ENCODE data around the gene FCN3. TPM values are rescaled to one million over a fixed set of nuclear protein-coding genes. Genes with fewer than 3 reads are reported as not detected.

FCN3 gene
- total RNA-seq, 2 experiments from 2014 or later = not detected

GRCh38 chr1:27348861-27349783, 25.5 kb downstream of the FCN3 start:
- Mint-ChIP-seq H3K27ac (no peak overlapping the region), H3K4me1 (peaks cover 7% of the 10 kb centered on the region), H3K9me3 (no peaks in the 10 kb centered on the region), H3K36me3 (peaks cover 3% of the 10 kb centered on the region), H3K27me3 (no peaks in the 10 kb centered on the region), H3K4me3 (peak overlapping the region; percentile 64)
- peak; percentile 56 for DNase-seq

- no peaks in the 10 kb centered on the region for H3K9me3 Mint-ChIP-seq
- H3K4me3 Mint-ChIP-seq = no peak overlapping the region
- H3K36me3 Mint-ChIP-seq = peaks cover 3% of the 10 kb centered on the region
- peaks cover 16% of the 10 kb centered on the region for H3K4me1 Mint-ChIP-seq
- H3K27me3 Mint-ChIP-seq = no peaks in the 10 kb centered on the region
- H3K27ac Mint-ChIP-seq = no peak overlapping the region
- no peak for DNase-seq
These were observed 27.5 kb downstream of the FCN3 start for GRCh38 chr1:27346991-27347624.

DNA sequence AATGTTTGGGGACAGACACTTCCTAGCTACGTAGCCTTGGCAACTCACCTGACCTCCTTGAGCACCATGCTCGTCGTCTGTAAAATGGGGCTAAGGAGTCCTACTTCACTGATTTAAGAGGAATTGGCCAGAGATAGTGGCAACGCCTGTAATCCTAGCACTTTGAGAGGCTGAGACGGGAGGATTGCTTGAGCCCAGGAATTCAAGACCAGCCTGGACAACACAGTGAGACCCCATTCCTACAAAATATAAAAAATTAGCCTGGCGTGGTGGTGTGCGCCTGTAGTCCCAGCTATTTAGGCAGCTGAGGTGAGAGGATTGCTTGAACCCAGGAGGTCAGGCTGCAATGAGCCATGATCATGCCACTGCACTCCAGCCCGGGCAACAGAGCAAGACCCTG, 28.3 kb downstream of the FCN3 start:
- Mint-ChIP-seq H3K4me3 (no peak overlapping the region), H3K36me3 (peaks cover 3% of the 10 kb centered on the region), H3K27me3 (no peaks in the 10 kb centered on the region), H3K9me3 (no peaks in the 10 kb centered on the region), H3K4me1 (peaks cover 21% of the 10 kb centered on the region), H3K27ac (no peak overlapping the region)
- no peak for DNase-seq

GRCh38 chr1:27345272-27345671, 29.4 kb downstream of the FCN3 start:
- no peak for DNase-seq
- no peak overlapping the region for H3K4me3 Mint-ChIP-seq
- H3K27ac Mint-ChIP-seq = no peak overlapping the region
- H3K4me1 Mint-ChIP-seq = peaks cover 30% of the 10 kb centered on the region
- no peaks in the 10 kb centered on the region for H3K27me3 Mint-ChIP-seq
- H3K9me3 Mint-ChIP-seq = no peaks in the 10 kb centered on the region
- peaks cover 3% of the 10 kb centered on the region for H3K36me3 Mint-ChIP-seq

- Mint-ChIP-seq H3K36me3 (peaks cover 6% of the 10 kb centered on the region), H3K27ac (peak overlapping the region; percentile 71), H3K4me1 (peaks cover 36% of the 10 kb centered on the region), H3K9me3 (no peaks in the 10 kb centered on the region), H3K4me3 (peak overlapping the region; percentile 78), H3K27me3 (no peaks in the 10 kb centered on the region)
- DNase-seq = no peak
These were observed 31.0 kb downstream of the FCN3 start for GRCh38 chr1:27343639-27344025.

GRCh38 chr1:27342778-27343638, 31.6 kb downstream of the FCN3 start:
- Mint-ChIP-seq H3K4me1 (peaks cover 36% of the 10 kb centered on the region), H3K27me3 (no peaks in the 10 kb centered on the region), H3K9me3 (no peaks in the 10 kb centered on the region), H3K27ac (peak overlapping the region; percentile 71), H3K36me3 (peaks cover 6% of the 10 kb centered on the region), H3K4me3 (peak overlapping the region; percentile 78)
- peak; percentile 68 for DNase-seq

GRCh38 chr1:27342391-27342777, 32.2 kb downstream of the FCN3 start:
- Mint-ChIP-seq H3K36me3 (peaks cover 6% of the 10 kb centered on the region), H3K4me1 (peaks cover 36% of the 10 kb centered on the region)

DNA sequence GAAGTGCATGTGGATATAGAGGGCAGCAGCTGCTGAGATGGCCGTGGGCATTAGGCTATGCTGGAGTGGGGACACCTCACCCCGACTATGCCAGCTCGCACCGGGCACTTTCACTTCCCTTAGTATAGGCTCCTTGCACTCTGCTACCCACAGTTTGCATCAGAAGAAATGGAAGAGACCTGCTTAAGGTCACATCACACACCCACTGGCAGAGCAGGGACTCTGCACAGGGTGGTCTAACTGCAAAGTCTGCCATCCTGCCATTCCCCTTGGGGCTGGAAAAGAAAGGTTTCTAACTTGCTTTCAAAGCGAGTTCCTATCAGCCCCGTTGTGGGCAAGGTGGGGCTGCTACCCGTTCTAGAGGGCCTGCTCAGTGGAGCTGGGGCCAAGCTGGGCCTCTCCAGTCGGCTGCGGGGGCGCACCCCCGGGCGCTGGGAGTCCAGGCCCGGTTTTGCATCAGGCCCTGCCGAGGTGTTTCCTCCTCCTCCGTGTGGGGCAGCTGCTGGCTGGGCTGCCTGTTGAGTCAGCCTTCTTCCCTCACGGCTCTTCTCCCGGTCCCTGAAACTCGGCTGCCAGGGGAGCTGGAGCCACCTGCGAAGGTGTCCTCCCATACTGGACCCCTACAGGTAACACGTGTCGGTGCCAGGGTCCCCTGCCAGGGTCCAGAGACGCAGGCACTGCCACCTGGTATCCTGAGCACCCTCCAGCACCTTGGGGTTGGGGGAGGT, 32.9 kb downstream of the FCN3 start, which contains the start of gene SYTL1:
Gene SYTL1 (plus strand): TSS at position 498 of the 728 bp plus-strand sequence. CDS start 3,313 bp downstream, outside the sequence.
- H3K27me3 Mint-ChIP-seq = no peaks in the 10 kb centered on the region
- H3K36me3 Mint-ChIP-seq = peaks cover 9% of the 10 kb centered on the region
- peak within 1 kb of the TSS; percentile 71 for H3K27ac Mint-ChIP-seq
- peak within 1 kb of the TSS; percentile 78 for H3K4me3 Mint-ChIP-seq
- peaks cover 36% of the 10 kb centered on the region for H3K4me1 Mint-ChIP-seq
- DNase-seq = peak; percentile 80
- H3K9me3 Mint-ChIP-seq = no peaks in the 10 kb centered on the region

More at GRCh38 chr1:27342391-27342777, 32.2 kb downstream of the FCN3 start:
- Mint-ChIP-seq H3K27ac (peak overlapping the region; percentile 71), H3K4me3 (peak overlapping the region; percentile 78), H3K9me3 (no peaks in the 10 kb centered on the region), H3K27me3 (no peaks in the 10 kb centered on the region)
- peak; percentile 28 for DNase-seq

GRCh38 chr1:27339213-27339612, 35.4 kb downstream of the FCN3 start:
- H3K27me3 Mint-ChIP-seq = no peaks in the 10 kb centered on the region
- peaks cover 9% of the 10 kb centered on the region for H3K36me3 Mint-ChIP-seq
- H3K4me3 Mint-ChIP-seq = no peak overlapping the region
- H3K9me3 Mint-ChIP-seq = no peaks in the 10 kb centered on the region
- H3K4me1 Mint-ChIP-seq = peaks cover 30% of the 10 kb centered on the region
- peak overlapping the region; percentile 49 for H3K27ac Mint-ChIP-seq
- no peak for DNase-seq

GRCh38 chr1:27338751-27339150, 35.9 kb downstream of the FCN3 start:
- peaks cover 9% of the 10 kb centered on the region for H3K36me3 Mint-ChIP-seq
- H3K27me3 Mint-ChIP-seq = no peaks in the 10 kb centered on the region
- H3K4me3 Mint-ChIP-seq = no peak overlapping the region
- peaks cover 25% of the 10 kb centered on the region for H3K4me1 Mint-ChIP-seq
- no peaks in the 10 kb centered on the region for H3K9me3 Mint-ChIP-seq
- peak overlapping the region; percentile 49 for H3K27ac Mint-ChIP-seq
- DNase-seq = no peak

GRCh38 chr1:27336756-27337155, 37.9 kb downstream of the FCN3 start:
- no peaks in the 10 kb centered on the region for H3K27me3 Mint-ChIP-seq
- H3K4me1 Mint-ChIP-seq = peaks cover 29% of the 10 kb centered on the region
- no peak for DNase-seq
- H3K27ac Mint-ChIP-seq = no peak overlapping the region
- no peaks in the 10 kb centered on the region for H3K9me3 Mint-ChIP-seq
- H3K36me3 Mint-ChIP-seq = peaks cover 18% of the 10 kb centered on the region
- no peak overlapping the region for H3K4me3 Mint-ChIP-seq

DNA sequence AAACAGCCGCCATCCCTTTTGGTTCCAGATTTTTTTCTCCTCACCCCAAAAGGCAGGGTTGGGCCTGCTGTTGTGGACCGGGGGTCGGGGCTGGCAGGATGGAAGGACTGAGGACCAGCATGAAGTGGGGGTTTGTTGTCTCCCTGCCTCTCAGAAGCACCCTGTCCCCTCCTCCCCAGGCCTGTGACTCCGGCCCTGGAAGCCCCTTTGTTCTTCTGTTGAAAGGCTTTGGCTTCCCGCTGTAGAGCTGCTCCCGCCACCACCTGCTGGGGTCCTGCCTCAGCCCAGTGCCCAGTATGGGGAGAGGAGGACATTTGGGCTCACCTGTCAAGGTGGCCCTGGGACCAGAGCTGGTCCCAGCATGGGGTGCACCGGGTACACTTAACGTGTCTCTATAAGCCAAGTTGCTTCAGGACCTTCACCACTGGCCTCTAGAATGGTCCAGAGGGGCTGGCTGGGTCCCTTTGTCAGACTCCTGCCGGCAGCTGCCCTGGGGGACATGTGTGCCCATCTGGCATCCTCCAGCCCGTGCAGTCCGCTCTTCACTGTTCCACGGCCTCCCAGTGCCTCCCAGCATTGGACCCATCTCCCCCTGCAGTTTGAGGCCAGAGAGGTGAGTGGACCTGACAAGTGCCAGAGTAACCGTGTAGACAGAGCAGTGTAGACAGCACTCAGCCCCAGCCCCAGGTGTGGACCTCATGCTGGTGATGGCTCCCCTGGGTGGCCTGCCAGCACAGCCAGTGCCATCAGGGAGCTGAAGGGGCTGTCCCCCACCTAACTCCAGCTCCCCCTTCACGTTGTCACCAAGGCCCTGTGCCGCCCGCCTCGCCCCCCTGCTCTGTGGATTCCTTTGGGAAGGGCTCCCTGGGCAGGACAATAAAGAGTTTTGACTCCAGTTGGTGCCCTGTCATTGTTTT, 38.9 kb downstream of the FCN3 start:
- H3K4me3 Mint-ChIP-seq = no peak overlapping the region
- no peaks in the 10 kb centered on the region for H3K9me3 Mint-ChIP-seq
- no peaks in the 10 kb centered on the region for H3K27me3 Mint-ChIP-seq
- peaks cover 18% of the 10 kb centered on the region for H3K36me3 Mint-ChIP-seq
- DNase-seq = no peak
- H3K27ac Mint-ChIP-seq = no peak overlapping the region
- peaks cover 21% of the 10 kb centered on the region for H3K4me1 Mint-ChIP-seq

DNA sequence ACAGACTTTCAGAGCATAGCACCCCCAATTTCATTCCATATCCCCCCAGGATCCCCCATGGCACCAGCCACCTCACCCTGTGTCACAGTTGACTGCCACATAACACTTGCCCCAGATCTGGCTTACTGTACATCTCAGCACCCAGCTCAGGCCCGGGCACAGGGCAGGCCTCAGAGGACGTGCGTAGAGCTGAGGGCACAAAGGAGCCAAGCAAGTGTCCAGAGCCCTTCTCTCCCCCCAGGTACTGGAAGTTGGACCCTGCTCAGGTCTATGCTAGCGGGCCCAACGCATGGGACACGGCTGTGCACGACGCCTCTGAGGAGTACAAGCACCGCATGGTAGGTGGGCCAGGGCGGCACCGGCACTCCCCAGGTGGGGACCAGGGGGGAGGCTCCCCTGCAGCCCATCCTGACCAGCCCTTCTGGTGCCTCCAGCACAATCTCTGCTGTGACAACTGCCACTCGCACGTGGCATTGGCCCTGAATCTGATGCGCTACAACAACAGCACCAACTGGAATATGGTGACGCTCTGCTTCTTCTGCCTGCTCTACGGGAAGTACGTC, 40.8 kb downstream of the FCN3 start:
- DNase-seq = no peak
- Mint-ChIP-seq H3K9me3 (no peaks in the 10 kb centered on the region), H3K4me3 (no peak overlapping the region), H3K27ac (no peak overlapping the region), H3K4me1 (peaks cover 18% of the 10 kb centered on the region), H3K36me3 (peaks cover 15% of the 10 kb centered on the region), H3K27me3 (no peaks in the 10 kb centered on the region)

All from activated naive CD8-positive, alpha-beta T cell treated with anti-CD3 and anti-CD28 coated beads for 36 hours (primary cell).